HG03565 (cell line): ENCODE data around the gene CDC6.

Experiments used
- ATAC-seq: cut with Tn5 transposase; IDR thresholded peaks from one replicate; pipeline ENCODE4 v1.9.1; 2021; ENCODE audit warnings: mild to moderate bottlenecking, moderate library complexity; ENCODE audit not compliant: unreplicated experiment

Gene CDC6

GRCh38 chr17:40321961-40322357 lies 34.3 kb downstream of the CDC6 start:
- no peak for ATAC-seq

DNA sequence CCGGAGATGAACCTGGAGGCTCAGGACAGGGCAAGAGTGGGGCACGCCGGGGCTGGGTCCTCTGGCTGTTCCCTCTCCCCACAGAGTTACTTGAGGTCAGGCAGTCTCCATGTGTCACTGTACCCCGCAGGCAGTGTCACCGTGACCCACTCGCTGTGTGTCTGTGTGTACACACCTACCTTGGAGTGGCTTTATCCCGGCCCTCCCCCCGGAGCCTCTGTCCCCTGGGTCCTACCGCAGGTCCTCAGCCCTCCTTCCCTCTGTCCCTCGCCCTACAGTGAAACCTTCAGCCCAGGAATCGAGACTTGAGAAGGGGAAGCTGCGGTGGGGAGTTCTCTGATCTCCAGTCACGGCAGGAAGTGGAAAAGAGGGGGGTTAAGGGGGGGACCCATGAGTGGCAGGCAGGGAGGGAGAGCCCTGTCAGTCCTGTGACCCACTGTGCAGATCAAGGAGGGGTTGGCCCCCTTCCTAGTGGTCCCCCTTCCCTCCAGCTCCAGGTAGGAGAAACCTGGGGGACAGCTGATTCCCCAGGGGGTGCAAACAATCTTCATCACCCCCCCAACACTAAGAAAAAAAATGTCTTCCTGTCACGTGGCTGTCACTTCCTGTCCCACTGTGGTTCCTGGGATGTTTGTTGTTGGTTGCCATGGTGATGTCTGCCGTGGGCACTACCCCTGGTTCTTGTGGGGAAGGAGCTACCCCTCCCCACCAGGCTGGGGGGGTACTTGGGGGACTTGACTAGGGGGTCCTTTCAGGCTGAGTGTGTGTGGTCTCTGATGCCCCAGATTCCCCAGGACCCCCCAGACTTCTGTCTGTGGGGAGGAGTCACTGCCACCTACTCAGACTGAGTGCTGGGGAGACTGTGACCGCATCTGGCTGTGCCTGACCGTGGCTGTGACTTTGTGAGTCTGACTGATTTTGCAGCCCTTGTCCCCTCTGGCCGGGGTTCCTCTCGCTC lies 35.0 kb downstream of the CDC6 start:
- ATAC-seq, result no peak

- ATAC-seq, result no peak
These were observed 36.0 kb downstream of the CDC6 start for GRCh38 chr17:40323391-40324381.

DNA sequence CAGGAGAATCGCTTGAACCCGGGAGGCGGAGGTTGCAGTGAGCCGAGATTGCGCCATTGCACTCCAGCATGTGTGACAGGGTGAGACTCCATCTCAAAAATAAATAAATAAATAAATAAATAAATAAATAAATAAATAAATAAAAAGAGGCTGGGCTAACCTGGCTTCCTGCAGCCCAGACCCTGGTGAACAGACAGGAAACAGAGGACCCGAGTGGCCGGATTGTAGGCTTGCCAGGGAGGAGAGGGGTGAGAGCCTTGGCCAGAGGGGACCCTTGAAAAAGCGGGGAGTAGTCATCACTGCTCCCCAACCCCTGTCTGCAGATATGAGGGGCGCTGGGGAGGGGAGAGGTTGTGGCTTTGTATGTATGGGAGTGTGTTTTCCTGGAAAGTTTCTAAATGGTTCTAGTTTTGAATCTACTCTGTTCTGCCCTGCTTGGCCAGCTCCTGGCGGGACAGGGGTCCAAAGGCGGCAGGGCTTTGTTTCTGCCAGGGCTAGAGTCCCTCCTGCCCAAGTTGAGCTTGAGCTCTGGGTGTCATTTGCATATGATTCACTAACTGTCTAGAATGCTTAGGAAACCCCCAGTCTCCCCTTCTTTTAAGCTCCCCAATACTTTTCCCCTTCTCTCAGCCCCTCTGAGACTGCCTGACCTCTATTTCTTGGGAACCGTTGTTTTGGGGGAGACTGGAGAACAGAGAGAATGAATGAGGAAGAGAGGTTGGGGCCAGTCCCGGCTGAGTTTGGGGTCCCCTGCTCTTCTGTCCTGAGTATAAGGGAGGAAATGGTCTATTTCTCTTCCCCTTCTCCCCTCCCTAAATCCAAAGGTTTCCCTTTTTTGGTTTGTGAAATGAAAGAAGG lies 37.7 kb downstream of the CDC6 start:
- ATAC-seq, result no peak

- ATAC-seq, result no peak
These were observed 38.5 kb downstream of the CDC6 start for GRCh38 chr17:40326014-40326831.

- ATAC-seq, result no peak
These were observed 39.1 kb downstream of the CDC6 start for GRCh38 chr17:40326832-40327199.

GRCh38 chr17:40327244-40327729 lies 39.6 kb downstream of the CDC6 start:
- no peak for ATAC-seq

DNA sequence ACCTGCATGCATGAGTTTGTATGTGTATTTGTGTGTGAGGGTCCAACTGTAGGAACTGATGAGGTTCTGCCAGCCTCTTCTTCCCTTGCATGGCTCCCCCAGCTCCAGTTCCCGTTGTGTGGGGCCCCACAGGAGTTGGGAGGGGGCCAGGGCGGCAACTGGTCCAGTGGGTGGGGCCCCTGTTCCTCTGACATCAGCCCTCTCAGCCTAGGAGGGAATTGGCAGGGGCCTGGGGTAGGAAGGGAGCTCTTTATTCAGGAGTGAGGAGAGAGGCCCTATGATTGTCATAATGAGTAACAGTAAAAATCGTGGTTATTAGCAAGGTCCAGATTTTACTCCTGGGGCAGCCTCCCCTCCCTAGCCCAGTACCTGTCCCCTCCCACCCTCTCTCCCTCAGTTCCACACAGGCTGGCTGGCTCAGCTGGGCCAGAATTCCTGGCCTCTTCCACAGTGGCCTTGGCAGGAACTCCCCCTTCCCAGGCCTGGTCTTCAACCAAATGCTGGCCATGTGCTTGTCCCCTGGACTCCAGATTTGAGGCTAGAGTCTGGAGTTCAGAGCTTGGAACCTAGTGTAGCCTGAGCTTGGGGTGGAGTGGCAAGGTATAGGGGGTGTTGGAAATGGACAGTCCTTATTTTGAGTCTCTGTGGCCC lies 40.2 kb downstream of the CDC6 start:
- ATAC-seq, result no peak

DNA sequence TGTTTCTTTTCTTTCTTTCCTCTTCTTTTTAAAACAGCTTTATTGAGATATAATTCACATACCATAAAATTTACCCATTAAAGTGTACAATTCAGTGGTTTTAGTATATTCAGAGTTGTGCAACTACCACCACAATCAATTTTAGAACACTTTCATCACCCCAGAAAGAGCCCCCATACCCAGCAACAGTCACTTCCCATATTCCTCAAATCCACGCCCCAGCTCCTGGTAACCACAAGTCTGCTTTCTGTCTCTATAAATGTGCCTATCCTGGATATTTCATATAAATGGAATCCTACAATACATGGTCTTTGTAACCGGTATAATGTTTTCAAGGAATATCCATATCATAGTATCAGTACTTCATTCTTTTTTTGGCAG lies 40.7 kb downstream of the CDC6 start:
- ATAC-seq, result no peak

DNA sequence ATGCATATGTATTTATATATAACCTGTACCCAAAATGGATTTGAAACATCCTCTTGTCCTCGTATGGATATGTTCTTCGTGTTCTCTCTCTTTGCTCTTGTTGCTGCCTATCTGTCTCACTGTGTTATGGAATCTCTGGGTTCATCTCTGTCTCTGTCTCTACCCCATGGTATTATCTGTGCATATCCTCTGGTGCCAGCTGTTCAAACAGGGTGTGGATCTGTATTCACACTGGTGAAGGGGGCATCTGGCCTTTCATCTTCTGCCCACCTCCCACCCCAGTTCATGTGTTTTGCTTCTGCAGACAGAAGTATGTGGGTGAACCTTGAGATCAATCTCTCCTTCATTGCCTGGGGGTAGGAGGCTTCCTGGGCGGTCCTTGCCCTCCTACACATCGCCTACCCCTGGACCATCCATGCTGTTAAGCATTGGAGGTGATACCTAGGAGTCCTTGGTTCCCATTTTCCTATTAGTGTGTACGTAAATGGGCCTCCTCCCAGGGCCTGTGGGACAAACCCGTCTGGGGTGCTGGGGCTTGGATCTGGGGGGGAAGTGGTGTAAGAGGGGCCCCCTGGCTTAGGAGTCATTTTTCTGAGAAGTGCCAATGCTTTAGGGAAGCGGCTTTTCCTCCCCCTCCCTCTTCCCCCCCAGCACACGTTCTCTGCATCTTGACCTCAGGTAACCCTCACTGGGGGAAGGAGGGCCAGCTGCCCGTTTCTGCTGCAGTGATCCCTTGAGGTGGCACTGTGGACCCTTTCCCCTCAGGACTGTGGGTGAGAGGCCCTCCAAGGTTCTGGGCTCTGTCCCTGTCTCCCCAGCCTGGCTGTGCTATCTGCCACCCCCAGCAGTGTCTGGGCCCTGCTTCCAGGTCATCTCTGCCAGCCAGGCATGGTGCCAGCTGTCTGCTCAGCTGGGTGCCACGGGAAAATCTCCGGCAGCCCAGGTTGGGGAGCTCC lies 42.4 kb downstream of the CDC6 start:
- no peak for ATAC-seq

- no peak for ATAC-seq
These were observed 43.3 kb downstream of the CDC6 start for GRCh38 chr17:40330850-40331470.

DNA sequence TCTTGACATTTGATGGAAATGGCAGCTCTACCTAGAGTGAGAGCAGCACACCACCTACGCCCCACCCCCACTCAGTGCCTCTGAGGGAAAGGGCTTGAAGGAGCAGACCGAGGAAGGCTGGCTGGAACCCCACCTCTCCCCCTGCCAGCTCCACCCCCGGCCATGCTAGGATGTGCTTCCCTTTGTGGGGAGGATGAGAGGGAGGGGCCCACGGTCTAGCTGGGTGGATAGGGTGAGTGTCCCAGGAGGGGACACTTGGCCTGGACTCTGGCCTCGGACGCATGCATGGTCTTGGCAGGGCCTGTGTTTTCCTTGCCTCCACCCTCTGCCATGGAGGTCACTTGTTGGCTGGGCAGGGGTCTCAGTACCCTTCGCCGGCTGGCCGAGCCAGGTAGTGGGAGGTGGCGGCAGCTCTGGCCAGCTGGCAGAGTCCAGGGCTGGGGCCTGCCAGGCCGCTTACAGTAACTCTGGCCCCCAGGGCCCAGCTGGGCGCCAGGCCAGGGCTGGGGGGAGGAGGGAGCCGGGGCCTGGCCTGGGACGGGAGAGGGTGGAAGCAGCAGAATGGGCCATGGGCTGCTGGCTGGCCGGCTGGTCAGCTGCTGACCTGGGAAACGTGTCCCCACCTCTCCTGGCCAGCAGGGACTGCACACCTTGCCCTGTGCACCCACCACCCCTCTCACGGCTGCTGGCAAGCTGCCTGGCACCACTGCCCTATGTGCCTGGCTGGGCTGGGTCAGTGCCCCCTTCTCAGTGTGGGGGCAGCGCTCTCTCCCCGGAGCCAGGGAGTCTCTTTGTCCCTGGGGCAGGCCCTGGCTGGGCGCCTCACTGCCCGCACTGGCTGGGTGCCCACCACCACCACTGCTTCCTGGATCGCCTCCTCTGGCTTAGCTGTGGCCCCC lies 44.3 kb downstream of the CDC6 start:
- ATAC-seq, result no peak

DNA sequence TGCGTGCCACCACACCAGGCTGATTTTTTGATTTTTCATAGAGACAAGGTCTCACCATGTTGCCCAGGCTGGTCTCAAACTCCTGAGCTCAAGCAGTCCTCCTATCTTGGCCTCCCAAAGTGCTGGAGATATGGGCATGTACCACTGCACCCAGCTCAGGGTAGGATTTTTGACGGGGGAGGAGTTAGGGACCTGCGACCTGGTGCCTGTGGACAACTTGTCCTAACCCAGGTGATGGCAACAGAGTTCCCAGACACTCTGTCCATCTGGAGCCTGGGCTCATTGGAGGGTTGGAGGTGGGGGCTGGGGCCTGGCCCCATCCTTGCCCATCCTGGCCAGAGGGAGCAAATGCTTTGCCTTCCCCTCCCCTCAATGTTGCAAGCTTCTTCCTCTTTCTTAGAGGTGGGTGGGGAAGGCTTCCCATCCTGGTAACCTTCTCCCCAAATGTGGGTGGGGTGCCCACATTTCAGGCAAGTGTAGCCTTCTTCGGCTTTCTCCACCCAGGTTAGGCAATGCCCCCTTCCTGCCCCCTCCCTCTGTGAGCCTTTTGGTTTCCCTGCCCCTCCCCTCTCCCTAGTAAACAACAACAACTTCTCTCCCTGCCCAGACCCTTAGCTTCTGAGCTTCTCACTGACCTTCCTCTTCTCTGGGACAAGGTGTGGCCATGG lies 46.2 kb downstream of the CDC6 start:
- ATAC-seq, result no peak

GRCh38 chr17:40335620-40336019 lies 47.9 kb downstream of the CDC6 start:
- ATAC-seq, result no peak

DNA sequence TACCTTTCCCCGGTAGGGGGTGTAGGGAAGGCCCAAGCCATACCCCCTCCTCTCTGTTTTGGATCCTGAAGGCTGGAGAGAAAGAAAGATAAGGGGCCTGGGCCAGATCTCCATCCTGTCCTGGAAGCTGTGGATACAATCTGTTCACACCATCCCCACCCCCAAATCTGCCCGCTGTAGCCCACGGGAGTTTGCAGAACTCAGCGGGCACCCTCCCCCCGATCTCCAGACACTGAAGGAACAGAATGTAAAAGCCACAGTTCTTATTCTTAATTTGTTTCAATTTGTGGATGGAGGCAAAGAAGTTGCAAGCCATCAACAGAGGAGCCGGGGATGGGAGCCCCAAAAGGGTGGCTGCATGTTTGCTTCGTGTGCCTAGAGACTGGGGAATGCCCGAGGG lies 49.7 kb downstream of the CDC6 start:
- no peak for ATAC-seq

DNA sequence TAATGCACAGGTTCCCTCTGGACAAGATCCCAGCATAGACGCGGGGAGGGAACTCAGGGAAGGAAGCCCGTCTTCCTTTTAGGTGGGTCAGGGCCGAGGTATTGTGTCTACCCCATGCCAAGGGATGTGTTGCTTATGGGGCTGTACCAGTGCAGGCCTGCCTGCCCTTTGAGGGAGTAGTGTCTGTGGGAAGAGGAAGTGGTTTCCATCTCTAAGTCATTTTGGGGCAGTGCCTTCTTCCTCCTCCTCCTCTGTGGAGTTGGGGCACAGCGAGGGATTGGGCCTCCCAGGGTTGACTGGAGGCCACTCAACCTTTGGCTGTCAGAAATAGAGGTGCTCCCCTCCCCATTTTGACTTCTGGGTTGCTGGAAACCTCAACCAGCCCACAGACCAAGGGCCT lies 50.4 kb downstream of the CDC6 start:
- ATAC-seq, result no peak
